NT2/D1 (cell line): ENCODE measurements around the gene TMEM141.

Source experiments
- SUZ12 ChIP-seq: IDR thresholded peaks from 2 replicates; pipeline ENCODE4 v1.6.1; 2011; ENCODE audit not compliant: insufficient read length, insufficient read depth; ENCODE audit errors: extremely low read depth
- YY1 ChIP-seq: IDR thresholded peaks from 2 replicates; pipeline ENCODE4 v1.6.1; 2011; ENCODE audit not compliant: insufficient read length, insufficient read depth
- ZNF274 ChIP-seq: IDR thresholded peaks from 2 replicates; pipeline ENCODE4 v1.6.1; 2011; ENCODE audit warnings: mild to moderate bottlenecking, low read depth, low read length

DNA sequence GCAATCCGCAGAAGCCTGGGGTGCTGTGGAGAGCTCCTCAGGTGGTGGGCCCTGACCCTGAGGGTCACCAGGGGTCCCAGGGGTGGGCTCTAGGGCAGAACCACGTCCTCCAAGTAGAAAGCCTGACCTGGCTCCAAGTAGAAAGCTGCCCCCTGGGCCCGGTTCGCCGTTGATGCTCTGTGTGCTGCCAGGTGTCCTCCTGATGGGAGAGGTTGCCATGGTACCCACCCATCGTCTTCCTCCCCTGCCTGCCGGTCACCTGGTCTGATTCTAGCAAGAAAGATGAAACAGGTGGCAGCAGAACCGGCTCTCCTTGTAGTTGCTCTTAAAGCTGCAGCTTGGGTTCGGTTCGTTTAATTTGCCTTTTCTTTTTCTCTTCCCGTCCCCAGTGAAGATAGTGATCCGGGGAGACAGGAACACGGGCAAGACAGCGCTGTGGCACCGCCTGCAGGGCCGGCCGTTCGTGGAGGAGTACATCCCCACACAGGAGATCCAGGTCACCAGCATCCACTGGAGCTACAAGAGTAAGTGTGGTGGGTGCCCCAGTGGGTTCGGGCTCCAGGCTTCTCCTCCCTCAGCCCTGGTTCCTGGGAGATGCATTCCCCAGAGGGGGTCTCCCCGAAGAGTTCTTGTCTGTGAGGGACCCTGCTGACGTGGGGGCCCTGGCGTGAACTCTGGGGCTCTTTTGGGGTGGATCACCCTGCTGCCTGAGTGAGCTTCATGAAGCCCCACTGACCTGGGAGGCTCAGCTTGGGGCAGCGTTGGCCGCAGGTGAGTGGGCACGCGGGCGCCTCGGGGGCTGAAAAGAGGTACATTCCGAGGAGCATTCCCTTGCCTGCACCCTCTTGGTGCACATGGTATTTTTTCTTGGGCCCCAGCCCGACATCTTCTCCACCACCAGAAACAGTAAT is 32.2 kb downstream of the TMEM141 start:
- TF ChIP-seq YY1 (no peak), ZNF274 (no peak), SUZ12 (no peak)
